ENCODE measurements around the gene LMOD3.
A peak's percentile ranks its signal among the peaks of the same experiment; 100 is the strongest.

LMOD3 gene

DNA sequence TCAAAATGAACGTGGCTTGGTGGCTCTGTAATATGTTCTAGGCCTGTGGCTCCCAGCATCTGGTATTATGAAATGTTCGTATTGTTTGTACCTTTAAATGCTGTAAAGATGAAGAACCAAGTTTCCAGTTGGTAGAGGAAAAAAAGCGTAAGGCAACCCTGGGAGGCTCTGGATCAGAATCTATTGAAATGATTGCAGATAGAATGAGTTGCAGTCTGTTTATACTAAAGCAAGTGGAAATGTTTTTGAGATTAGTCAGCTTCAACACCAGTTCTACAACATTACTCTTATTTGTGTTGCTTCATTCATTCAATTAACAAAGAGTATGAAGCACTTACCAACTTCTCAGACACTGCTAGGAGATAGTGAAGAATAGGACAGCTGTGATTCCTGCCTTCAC is 32.4 kb downstream of the LMOD3 start:
- DNase-seq, result no peak

DNA sequence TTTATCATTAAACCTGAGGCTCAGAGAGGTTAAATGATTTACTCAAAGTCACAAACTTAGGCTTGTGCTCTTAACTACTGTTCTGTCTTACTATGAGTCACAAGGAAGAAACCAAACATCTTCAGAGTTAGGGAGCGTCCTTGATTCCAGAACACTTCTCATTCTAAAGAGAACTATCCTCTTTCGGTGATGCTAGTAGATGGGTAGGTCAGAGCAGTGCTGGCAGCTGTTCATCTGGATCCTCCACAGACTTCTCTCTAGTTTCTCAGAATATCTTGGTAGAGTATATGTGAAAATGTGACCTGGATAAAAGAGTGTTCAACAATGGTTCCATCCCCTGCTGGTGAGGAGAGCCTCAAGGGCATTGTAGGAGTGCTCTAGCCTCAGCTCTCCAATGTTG is 34.3 kb downstream of the LMOD3 start:
- no peak for DNase-seq

DNA sequence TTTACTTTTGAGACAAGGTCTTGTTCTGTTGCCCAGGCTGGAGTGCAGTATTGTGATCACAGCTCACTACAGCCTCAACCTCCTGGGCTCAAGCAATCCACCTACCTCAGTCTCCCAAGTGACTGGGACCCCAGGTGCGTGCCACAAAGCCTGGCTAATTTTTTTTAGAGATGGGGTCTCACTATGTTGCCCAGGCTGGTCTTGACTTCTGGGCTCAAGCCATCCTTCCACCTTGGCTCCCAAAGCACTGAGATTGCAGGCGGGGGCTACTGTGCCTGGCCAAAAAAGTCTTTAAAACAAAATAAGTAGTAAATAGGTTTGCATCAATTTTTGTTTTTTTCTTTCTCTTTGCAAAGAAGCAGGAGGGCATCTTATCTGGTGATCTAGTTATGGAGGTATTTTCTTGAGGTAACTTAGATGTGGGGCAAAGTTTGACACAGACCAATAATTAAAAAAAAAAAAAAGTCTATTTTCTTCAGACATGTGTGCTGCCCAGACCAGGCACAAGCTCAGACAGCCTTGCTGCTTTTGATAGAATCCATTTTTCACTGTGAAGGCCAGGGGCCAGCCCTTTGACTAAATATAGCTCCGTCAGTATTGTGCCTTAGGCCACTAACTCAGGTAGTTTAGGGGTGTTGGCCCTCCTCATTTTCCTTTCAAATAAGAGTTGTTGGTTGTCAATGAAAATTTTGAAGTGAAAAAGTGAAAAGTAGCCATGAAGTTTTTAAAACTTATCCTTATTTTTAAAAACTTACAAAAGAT is 35.2 kb downstream of the LMOD3 start:
- DNase-seq, result no peak

- peak; percentile 86 for DNase-seq
These were observed 36.3 kb downstream of the LMOD3 start for GRCh38 chr3:69085833-69086722.

DNA sequence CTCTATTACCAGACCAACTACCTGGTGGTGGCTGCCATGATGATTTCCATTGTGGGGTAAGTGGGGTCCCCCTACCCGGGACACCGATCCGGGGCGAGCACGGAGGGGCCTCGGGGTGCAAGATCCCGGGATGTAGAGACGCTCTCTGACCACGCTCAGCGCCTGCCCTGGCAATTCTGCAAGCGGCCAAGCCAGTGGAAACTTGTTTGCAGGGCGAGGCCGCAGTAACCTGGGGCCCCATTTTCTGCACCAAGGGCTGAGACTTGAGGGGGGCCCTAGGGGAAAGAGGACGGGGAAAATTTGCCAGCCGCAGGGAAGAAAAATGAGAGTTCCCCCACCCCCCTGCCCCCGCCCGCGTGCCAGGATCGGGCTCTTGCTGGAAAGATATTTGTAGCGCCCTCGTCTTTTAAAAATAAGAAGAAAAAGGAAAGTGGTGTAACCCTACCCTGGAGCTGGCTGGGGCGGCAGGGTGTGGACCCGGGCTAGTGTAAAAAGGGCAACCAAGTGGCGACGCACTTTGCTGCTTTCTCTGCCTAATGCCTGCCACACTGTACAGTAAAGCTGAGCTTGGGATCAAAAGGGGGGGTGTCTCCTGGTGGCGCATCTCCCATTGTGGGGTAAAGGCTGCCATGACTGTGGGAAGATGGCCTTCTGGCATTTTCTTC is 37.1 kb downstream of the LMOD3 start:
- DNase-seq, result peak; percentile 68

DNA sequence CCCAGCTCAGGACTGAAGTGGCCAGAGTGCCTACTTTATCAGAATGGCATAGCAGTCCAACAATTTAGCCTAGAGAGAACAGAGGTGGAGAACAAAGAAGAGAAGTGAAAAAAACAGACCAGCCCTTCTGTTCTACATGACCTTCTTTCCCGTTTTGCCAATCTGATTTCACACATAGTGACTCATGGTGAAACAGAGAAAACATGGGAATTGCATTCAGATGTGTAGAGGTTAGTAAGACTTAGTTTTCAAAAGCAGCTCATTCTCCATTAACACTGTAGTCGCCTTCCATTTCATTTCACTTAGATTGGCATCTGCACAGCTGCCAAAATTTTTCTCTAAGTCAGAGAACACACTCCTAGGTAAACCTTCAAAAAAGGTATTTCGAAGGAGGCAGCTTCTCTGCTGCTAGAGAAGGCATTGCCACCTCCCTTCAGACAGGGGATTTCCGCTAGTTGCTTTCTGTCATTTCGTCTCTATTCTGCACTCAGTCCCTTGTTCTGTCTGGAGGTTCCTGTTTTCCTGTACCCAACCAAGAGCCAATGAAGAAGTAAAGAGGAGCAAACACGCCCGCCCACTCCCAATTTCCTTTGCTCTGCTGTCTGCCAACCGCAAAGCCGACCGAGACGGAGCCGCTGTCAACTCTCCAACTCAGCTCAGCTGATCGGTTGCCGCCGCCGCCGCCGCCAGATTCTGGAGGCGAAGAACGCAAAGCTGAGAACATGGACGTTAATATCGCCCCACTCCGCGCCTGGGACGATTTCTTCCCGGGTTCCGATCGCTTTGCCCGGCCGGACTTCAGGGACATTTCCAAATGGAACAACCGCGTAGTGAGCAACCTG is 37.8 kb downstream of the LMOD3 start, which contains the start of gene ARL6IP5:
ARL6IP5 (plus strand) TSS at position 612 of the 842 bp plus-strand sequence; CDS start at position 723, 111 bp downstream.
- peak; percentile 91 for DNase-seq

GRCh38 chr3:69082805-69083204 is 39.6 kb downstream of the LMOD3 start:
- DNase-seq, result peak; percentile 79

DNA sequence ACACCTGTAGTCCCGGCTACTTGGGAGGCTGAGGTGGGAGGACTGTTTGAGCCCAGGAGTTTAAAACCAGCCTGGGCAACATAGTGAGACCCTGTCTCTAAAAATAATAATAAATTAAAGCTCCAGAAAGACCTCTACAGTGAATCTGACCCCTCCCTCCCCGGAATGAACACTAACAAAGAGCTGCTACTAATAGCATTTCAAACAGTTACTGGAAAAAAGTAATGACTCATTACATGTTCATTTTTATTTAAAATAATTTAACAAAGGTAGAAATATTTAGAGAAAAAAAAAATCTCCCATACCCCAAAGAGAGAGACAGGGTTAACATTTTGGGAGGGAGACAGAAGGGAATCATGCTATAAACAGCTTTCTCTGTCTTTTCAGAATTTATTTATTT is 40.0 kb downstream of the LMOD3 start:
- DNase-seq, result no peak

DNA sequence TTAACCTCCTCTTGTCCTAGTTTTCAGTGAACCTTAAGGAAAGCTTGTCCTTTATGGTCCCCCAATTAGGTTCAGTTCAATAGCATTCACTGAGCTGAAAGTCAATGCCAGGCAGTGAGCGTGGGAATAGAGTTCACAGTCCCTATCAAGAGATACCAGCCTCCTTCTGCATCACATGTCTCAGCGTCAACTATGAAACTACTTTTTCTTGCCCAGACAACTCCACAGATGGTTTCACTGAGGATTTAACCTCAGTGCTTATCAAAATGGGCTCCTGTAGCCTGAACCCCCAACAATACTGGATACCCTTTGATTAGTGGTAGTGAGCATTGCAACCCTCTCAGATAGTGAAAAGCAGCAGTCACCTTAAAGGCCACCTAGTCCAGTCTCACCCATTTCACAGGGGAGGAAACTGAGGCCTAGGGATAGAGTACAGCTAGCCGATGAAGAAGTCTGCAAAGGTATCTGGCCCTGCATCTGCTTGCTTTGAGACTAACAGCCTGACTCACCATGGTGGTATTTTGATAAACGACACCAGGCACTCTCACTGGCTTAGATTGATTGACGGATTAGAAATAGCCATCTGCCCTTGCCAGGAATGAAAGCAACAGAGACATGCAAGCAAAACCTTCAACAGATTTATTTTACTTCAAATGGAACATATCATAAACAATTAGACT is 40.7 kb downstream of the LMOD3 start:
- no peak for DNase-seq

DNA sequence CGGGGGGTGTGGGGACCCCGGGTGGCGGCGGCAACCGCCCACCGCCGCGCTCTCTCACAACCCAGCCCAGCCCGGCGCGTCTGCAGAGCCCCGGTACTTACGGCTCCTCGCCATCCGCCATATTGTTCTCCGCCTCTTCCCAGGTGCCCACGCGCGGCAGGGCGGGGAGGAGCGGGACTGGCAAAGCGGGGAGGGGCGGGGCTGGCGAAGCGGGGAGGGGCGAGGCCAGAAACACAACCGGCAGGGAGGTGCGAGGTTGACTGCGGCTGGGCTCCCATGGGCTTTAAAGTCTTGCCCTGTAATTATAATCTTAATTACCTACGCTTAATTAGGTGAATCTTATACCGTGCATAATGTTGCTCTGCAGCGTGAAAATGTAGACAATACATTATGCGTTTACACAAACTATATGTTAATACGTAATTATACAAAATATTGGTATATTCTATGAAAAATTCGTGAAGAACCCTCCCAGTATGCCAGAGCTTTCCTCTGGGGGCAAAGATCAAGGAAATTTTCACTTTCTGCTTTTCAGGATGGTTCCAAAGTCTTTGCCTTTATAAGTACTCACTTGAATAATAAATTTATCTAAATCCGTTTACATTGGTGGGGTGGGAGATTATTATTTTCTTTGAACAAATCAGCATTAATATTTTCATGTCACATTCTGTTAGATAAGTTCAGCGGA is 42.0 kb downstream of the LMOD3 start, which contains the start of gene UBA3:
UBA3 (minus strand) TSS at position 133 of the 688 bp plus-strand sequence; CDS start at position 121, 12 bp downstream.
- DNase-seq, result peak; percentile 94

DNA sequence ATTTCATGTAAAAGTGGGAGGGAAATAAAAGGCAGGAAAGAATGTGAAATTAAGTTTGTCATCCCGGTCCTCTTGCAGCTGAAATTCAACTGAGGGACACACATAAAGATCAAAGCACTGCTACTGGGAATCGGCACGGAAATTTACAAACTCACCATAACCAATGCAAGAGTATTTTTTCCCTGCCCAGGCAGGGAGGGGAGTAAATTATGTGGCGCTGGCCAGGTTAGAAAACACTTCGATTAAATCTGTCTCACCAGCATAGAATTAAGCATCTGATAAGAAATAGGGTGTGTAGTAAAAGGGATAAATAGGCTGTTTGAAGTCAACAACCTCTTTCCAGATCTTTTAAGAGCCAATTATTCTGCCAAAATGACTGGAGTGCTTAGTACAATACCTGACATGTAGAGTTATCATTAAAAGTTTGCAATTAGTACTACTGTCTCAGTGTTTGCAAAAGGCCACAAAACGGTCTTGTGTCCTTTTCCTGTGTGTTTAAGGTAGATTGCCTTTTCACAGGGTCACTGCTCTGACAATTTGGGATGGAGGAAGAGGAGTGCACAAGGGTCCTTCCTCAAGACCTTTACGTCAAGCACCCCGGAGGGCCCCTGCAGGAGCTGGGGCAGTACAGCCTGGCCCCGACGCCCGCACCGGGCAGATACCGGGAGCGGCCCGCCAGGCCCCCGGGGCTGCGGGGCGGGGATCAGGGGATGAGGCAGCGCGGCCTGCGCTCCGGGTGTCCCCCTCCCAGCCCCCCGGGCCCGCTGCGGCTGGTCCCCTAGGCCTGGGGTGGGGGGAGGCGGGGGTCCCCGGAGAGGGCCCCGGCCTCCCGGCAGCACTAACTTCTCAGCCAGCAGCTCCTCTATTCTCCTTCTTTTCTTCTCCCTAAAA is 42.9 kb downstream of the LMOD3 start:
- peak; percentile 72 for DNase-seq

DNA sequence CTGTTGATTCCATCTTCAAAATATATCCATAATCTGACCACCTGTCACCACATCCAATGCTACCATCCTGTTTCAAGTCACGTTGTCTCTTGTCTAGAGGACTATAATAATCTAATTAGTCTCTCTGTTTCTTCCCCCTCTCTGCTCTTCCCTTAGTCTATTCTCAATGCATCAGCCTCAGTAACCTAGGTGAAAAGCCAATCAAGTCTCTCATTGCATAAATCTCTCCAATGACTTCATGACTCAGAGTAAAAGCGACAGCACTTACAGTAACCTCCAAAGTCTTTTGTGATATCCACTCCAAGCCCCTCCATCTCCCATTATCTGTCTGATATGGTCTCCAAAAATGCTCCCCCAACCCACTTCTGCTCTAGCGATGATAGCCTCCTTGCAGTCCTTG is 49.5 kb downstream of the LMOD3 start:
- DNase-seq, result no peak

DNA sequence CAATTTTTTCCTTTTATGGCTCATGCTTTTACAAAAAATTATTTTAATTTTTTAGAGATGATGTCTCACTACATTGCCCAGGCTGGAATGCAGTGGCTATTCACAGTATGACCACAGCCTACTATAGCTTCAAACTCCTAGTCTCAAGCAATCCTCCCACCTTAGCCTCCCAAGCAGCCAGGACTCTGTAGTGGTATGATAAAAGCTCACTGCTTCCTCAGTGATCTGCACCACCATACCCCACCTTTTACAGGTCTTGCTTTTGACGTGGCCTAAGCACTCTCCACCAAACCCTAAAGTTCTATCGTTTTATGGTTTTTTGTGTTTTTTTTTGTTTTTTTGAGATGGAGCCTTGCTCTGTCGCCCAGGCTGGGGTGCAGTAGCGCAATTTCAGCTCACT is 56.3 kb downstream of the LMOD3 start:
- DNase-seq, result no peak

GRCh38 chr3:69065318-69065964 is 57.0 kb downstream of the LMOD3 start:
- DNase-seq, result no peak

- no peak for DNase-seq
These were observed 58.8 kb downstream of the LMOD3 start for GRCh38 chr3:69063636-69064035.

- DNase-seq, result no peak
These were observed 62.7 kb downstream of the LMOD3 start for GRCh38 chr3:69059688-69060087.

GRCh38 chr3:69058947-69059224 is 63.5 kb downstream of the LMOD3 start:
- DNase-seq, result no peak

DNA sequence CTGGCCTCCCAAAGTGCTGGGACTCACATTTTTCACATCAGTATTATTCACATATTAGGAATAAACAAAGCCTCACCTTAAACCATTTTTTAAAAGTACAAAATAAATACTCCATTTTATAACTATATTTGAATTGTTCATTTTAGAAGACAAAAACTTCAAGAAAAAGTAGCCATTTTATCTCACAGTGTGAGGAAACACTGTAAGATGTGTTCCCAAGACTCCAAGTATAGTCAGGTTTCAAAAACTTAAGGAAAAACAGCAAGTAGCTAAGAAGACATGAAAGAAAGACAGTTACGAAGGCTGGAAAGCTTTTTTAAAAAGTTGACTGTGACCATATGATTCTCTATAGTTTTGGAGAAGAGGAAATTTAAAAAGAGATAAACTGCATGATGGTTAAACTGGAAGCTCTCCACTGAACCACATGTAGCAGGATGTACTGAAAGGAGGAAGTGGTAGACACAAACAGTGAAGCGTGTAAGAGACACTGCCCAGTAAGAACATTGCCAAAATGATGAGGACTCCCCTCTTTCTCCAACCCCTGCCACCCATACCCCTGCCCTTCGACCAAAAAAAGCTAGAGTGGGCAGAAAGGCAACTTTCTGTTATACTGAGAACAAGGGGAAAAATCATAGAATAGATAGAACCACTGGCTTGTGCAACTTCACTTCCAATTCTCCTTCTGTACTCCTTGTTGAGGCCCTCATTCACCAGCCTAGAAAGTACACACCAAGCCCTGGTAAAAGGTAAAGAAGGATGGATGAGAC is 64.0 kb downstream of the LMOD3 start:
- no peak for DNase-seq

All from activated CD8-positive, alpha-beta memory T cell treated with anti-CD3 and anti-CD28 coated beads for 24 hours (primary cell).